Stimulated activated CD4-positive, alpha-beta T cell treated with anti-CD3 and anti-CD28 coated beads, Interleukin-4, amount 100 ng/mL, for 4 hours (primary cell): ENCODE data around the gene HSPA9.

Experiments used
- DNase-seq, 2 experiments: peaks; one replicate each; pipeline ENCODE4 v3.0.0-alpha.2; 2020

HSPA9 gene

GRCh38 chr5:138595180-138595795 lies 20.1 kb upstream of the HSPA9 start:
- no peak for DNase-seq

GRCh38 chr5:138594305-138595058 lies 19.3 kb upstream of the HSPA9 start:
- DNase-seq = no peak

GRCh38 chr5:138588013-138588788 lies 13.0 kb upstream of the HSPA9 start:
- DNase-seq = no peak

- DNase-seq = no peak
Observed at GRCh38 chr5:138585157-138585556, 10.0 kb upstream of the HSPA9 start.

- no peak for DNase-seq
Observed at GRCh38 chr5:138583984-138584637, 8.9 kb upstream of the HSPA9 start.

- DNase-seq = no peak
Observed at GRCh38 chr5:138582959-138583358, 7.8 kb upstream of the HSPA9 start.

- DNase-seq = no peak
Observed at GRCh38 chr5:138580777-138581176, 5.6 kb upstream of the HSPA9 start.

- no peak for DNase-seq
Observed at GRCh38 chr5:138580001-138580400, 4.8 kb upstream of the HSPA9 start.

GRCh38 chr5:138579517-138579863 lies 4.3 kb upstream of the HSPA9 start:
- no peak for DNase-seq

GRCh38 chr5:138577452-138577851 lies 2.3 kb upstream of the HSPA9 start:
- no peak for DNase-seq

GRCh38 chr5:138574744-138575193 lies 432 bp downstream of the HSPA9 start:
- DNase-seq = no peak

GRCh38 chr5:138573949-138574670 lies 1.1 kb downstream of the HSPA9 start:
- DNase-seq = no peak

- DNase-seq = no peak
Observed at GRCh38 chr5:138573223-138573622, 2.0 kb downstream of the HSPA9 start.

GRCh38 chr5:138570871-138571270 lies 4.3 kb downstream of the HSPA9 start:
- DNase-seq = no peak

- DNase-seq = no peak
Observed at GRCh38 chr5:138569782-138570181, 5.4 kb downstream of the HSPA9 start.

- no peak for DNase-seq
Observed at GRCh38 chr5:138568061-138568824, 7.0 kb downstream of the HSPA9 start.

GRCh38 chr5:138566792-138567191 lies 8.4 kb downstream of the HSPA9 start:
- DNase-seq = no peak

GRCh38 chr5:138565100-138565821 lies 9.9 kb downstream of the HSPA9 start:
- DNase-seq = no peak

GRCh38 chr5:138564242-138564641 lies 11.0 kb downstream of the HSPA9 start:
- no peak for DNase-seq

GRCh38 chr5:138563340-138564118 lies 11.7 kb downstream of the HSPA9 start:
- no peak for DNase-seq
